Measurements from ENCODE around the gene NTM.

NTM gene

GRCh38 chr11:132114743-132115142 is 744.3 kb downstream of the NTM start:
- TF ChIP-seq CTCF (IDR thresholded peaks at IDR 0.05; ENCODE audit: borderline replicate concordance, insufficient read depth, low read depth, low read length) = no peak
- no peak overlapping the region for H3K4me3 ChIP-seq (ENCODE audit: low read depth, low read length)

GRCh38 chr11:132115454-132115853 is 745.0 kb downstream of the NTM start:
- no peak for TF ChIP-seq CTCF (IDR thresholded peaks at IDR 0.05; ENCODE audit: borderline replicate concordance, insufficient read depth, low read depth, low read length)
- H3K4me3 ChIP-seq (ENCODE audit: low read depth, low read length) = no peak overlapping the region

- no peak for TF ChIP-seq CTCF (IDR thresholded peaks at IDR 0.05; ENCODE audit: borderline replicate concordance, insufficient read depth, low read depth, low read length)
- H3K4me3 ChIP-seq (ENCODE audit: low read depth, low read length) = no peak overlapping the region
Observed at GRCh38 chr11:132116516-132116915, 746.1 kb downstream of the NTM start.

- no peak for TF ChIP-seq CTCF (IDR thresholded peaks at IDR 0.05; ENCODE audit: borderline replicate concordance, insufficient read depth, low read depth, low read length)
- no peak overlapping the region for H3K4me3 ChIP-seq (ENCODE audit: low read depth, low read length)
Observed at GRCh38 chr11:132118661-132119060, 748.2 kb downstream of the NTM start.

- no peak overlapping the region for H3K4me3 ChIP-seq (ENCODE audit: low read depth, low read length)
- no peak for TF ChIP-seq CTCF (IDR thresholded peaks at IDR 0.05; ENCODE audit: borderline replicate concordance, insufficient read depth, low read depth, low read length)
Observed at GRCh38 chr11:132119573-132119972, 749.2 kb downstream of the NTM start.

GRCh38 chr11:132122735-132123134 is 752.3 kb downstream of the NTM start:
- no peak overlapping the region for H3K4me3 ChIP-seq (ENCODE audit: low read depth, low read length)
- no peak for TF ChIP-seq CTCF (IDR thresholded peaks at IDR 0.05; ENCODE audit: borderline replicate concordance, insufficient read depth, low read depth, low read length)

GRCh38 chr11:132123449-132123848 is 753.0 kb downstream of the NTM start:
- TF ChIP-seq CTCF (IDR thresholded peaks at IDR 0.05; ENCODE audit: borderline replicate concordance, insufficient read depth, low read depth, low read length) = no peak
- no peak overlapping the region for H3K4me3 ChIP-seq (ENCODE audit: low read depth, low read length)

All from GM12875 (cell line).